PC-3 (cell line): ENCODE measurements around the gene BCL6B.

ENCODE experiments used
- CTCF ChIP-seq: fragments of 300-600 bp; sonication (generic); conservative IDR thresholded peaks from 2 replicates; pipeline ENCODE4 v1.5.1; 2017; ENCODE audit warnings: antibody characterized with exemption, low read depth, mild to moderate bottlenecking, low read length
- EZH2 ChIP-seq: fragments of 300-600 bp; sonication (generic); IDR thresholded peaks from one replicate; pipeline ENCODE4 v1.6.1; 2017; ENCODE audit warnings: antibody characterized with exemption, mild to moderate bottlenecking, low read length; ENCODE audit not compliant: unreplicated experiment
- EZH2phosphoT487 ChIP-seq: fragments of 300-600 bp; sonication (generic); IDR thresholded peaks from 2 replicates; pipeline ENCODE4 v1.6.1; 2018; ENCODE audit warnings: mild to moderate bottlenecking, antibody characterized with exemption, low read length, borderline replicate concordance

- no peak for TF ChIP-seq CTCF
- no peak for TF ChIP-seq EZH2phosphoT487
- no peak for TF ChIP-seq EZH2
These were observed 19.0 kb downstream of the BCL6B start for GRCh38 chr17:7041607-7042500.
